Left ventricle myocardium inferior (tissue), 1 donor: ENCODE results near the gene SP140. TPM values are rescaled to one million over a fixed set of nuclear protein-coding genes. Genes with fewer than 3 reads are reported as not detected.
"Not testable (repeated sequence)": the region's sequence is repeated elsewhere in the genome, so short reads cannot be mapped to it uniquely, and the experiment has no call there.

Experiments used
- DNase-seq: peaks from one replicate; pipeline ENCODE4 v3.0.0-alpha.2; 2020
- H3K27ac ChIP-seq: fragments of 200-600 bp; replicated peaks from 2 replicates; pipeline ENCODE4 v1.8.0; 2021
- H3K27me3 ChIP-seq: fragments of 200-600 bp; 2 replicates; pipeline ENCODE4 v1.8.0; 2021; ENCODE audit warnings: low read depth
- H3K36me3 ChIP-seq: fragments of 200-600 bp; 2 replicates; pipeline ENCODE4 v1.8.0; 2021
- H3K4me1 ChIP-seq: fragments of 200-600 bp; 2 replicates; pipeline ENCODE4 v1.8.0; 2021
- H3K4me3 ChIP-seq: fragments of 200-600 bp; 2 replicates; pipeline ENCODE4 v1.8.0; 2021; ENCODE audit warnings: mild to moderate bottlenecking, moderate library complexity
- H3K9me3 ChIP-seq: fragments of 200-600 bp; replicated peaks from 2 replicates; pipeline ENCODE4 v1.8.0; 2021
- intact Hi-C: fragments of 100-400 bp; cut with micrococcal nuclease; formaldehyde crosslinking; loops from one replicate; pipeline ENCODE4 v1.11.0; 2022
- total RNA-seq: library from RNA; stranded (reverse); fragmentation: NEBNext Ultra II Directional; extraction: Animal tissue kit (Norgen Biotek cat#: 25700); gene quantifications from one replicate; pipeline ENCODE4 v1.2.1, GENCODE V29; 2021
- TF ChIP-seq, protein P1 (sequence below): fragments of 200-600 bp; IDR thresholded peaks from 2 replicates; pipeline ENCODE4 v1.8.0; 2021; ENCODE audit warnings: antibody characterized with exemption, mild to moderate bottlenecking, borderline replicate concordance
- donor health status: DM: no; HTN: yes; CAD: no; lungs with severe emphysema.

Gene SP140
- total RNA-seq, 1 donor from 2014 or later = 1.3 TPM

DNA sequence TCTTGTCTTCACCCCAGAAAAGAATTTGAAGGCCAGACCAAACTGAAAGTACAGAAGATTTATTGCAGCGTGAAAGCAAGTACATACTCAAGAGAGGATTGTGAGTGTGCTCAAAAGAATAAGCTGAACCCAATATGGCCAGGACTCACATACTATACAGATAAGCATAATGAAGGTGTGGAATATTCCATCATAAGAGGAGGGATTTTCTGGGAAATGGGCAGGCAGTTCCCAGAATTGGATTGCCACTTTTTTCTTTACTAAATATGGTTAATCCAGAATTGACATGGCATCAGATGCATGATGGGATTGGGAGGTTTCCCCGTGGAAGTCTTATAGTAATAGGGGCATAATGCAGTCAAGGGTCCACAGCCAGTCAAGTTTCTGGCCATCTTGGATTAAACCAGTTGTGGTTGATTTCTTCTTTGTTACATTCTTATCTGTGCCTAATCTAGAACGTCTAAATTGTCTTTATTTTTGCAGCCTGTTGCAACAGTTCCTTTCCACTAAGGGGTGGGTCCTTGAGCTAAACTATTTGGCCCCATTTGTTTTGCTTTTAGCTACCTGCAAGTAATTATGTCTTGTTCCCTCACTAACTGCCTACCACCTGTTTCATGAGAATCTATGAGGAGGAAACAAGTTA is 110.4 kb downstream of the SP140 start:
- TF ChIP-seq, protein P1, sequence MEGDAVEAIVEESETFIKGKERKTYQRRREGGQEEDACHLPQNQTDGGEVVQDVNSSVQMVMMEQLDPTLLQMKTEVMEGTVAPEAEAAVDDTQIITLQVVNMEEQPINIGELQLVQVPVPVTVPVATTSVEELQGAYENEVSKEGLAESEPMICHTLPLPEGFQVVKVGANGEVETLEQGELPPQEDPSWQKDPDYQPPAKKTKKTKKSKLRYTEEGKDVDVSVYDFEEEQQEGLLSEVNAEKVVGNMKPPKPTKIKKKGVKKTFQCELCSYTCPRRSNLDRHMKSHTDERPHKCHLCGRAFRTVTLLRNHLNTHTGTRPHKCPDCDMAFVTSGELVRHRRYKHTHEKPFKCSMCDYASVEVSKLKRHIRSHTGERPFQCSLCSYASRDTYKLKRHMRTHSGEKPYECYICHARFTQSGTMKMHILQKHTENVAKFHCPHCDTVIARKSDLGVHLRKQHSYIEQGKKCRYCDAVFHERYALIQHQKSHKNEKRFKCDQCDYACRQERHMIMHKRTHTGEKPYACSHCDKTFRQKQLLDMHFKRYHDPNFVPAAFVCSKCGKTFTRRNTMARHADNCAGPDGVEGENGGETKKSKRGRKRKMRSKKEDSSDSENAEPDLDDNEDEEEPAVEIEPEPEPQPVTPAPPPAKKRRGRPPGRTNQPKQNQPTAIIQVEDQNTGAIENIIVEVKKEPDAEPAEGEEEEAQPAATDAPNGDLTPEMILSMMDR = no peak
- intact Hi-C loops = no loop called here
- Histone ChIP-seq H3K4me3 (no peak overlapping the region), H3K36me3 (peaks cover 13% of the 10 kb centered on the region), H3K27ac (no peak overlapping the region), H3K4me1 (no peaks in the 10 kb centered on the region), H3K27me3 (no peaks in the 10 kb centered on the region), H3K9me3 (no peaks in the 10 kb centered on the region)
- DNase-seq = no peak

DNA sequence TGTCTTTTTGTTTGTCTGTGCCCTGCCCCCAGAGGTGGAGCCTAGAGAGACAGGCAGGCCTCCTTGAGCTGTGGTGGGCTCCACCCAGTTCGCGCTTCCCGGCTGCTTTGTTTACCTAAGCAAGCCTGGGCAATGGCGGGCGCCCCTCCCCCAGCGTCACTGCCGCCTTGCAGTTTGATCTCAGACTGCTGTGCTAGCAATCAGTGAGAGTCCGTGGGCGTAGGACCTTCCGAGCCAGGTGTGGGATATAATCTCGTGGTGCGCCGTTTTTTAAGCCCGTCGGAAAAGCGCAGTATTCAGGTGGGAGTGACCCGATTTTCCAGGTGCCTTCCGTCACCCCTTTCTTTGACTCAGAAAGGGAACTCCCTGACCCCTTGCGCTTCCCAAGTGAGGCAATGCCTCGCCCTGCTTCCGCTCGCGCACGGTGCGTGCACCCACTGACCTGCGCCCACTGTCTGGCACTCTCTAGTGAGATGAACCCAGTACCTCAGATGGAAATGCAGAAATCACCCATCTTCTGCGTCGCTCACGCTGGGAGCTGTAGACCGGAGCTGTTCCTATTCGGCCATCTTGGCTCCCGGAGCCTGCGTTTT is 116.5 kb downstream of the SP140 start:
- H3K27ac ChIP-seq, intact Hi-C loops, H3K27me3 ChIP-seq, DNase-seq, H3K4me1 ChIP-seq, H3K4me3 ChIP-seq: not testable (repeated sequence)
- Histone ChIP-seq H3K36me3 (peaks cover 43% of the 10 kb centered on the region), H3K9me3 (peaks cover 45% of the 10 kb centered on the region)

DNA sequence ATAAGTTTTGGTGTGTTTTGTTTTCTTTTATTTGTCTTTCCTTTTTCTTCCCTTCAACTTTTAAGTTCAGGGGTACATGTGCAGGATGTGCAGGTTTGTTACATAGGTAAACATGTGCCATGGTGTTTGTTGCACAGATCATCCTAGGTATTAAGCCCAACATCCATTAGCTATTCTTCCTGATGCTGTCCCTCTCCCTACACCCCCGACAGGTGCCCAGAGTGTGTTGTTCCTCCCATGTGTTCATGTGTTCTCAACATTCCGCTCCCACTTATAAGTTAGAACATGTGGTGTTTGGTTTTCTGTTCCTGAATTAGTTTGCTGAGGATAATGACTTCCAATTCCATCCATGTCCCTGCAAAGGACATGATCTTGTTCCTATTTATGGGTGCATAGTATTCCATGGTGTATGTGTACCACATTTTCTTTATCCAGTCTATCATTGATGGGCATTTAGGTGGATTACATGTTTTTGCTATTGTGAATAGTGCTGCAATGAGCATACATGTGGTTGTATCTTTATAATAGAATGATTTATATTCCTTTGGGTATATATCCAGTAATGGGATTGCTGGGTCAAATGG is 117.6 kb downstream of the SP140 start:
- H3K36me3 ChIP-seq = peaks cover 43% of the 10 kb centered on the region
- H3K27me3 ChIP-seq, intact Hi-C loops, H3K4me1 ChIP-seq, H3K27ac ChIP-seq, DNase-seq, H3K4me3 ChIP-seq: not testable (repeated sequence)
- H3K9me3 ChIP-seq = peaks cover 54% of the 10 kb centered on the region

DNA sequence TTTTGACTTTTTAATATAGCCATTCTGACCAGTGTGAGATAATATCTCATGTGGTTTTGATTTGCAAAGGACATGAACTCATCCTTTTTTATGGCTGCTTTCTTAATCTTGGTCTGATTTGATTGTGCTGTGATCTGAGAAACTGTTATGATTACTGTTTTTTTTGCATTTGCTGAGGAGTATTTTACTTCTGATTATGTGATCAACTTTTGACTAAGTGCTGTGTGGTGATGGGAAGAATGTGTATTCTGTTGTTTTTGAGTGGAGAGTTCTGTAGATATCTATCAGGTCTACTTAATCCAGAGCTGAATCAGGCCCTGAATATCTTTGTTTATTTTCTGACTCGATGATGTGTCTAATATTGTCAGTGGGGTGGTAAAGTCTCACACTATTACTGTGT is 118.2 kb downstream of the SP140 start:
- Histone ChIP-seq H3K4me3 (no peak overlapping the region), H3K9me3 (peaks cover 54% of the 10 kb centered on the region), H3K27ac (no peak overlapping the region), H3K4me1 (no peaks in the 10 kb centered on the region), H3K27me3 (no peaks in the 10 kb centered on the region), H3K36me3 (peaks cover 43% of the 10 kb centered on the region)
- TF ChIP-seq, protein P1 = no peak
- intact Hi-C loops = no loop called here
- DNase-seq = no peak

DNA sequence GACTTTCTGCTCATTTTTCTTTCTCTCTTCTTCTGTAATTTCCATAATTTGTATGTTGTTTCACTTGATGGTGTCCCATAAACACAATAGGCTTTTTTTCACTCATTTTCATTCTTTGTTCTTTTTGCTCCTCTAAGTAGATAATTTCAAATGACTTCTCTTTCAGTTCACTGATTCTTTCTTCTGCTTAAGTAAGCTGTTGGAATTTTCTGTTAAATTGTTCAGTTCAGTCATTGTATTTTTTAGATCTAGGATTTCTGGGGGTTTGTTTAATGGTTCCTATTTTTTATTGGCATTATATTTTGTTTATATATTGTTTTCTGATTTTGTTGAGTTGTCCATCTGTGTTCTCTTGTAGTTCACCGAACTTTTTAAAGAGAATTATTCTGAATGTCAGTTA is 120.9 kb downstream of the SP140 start:
- no peak overlapping the region for H3K27ac ChIP-seq
- no peak overlapping the region for H3K4me3 ChIP-seq
- intact Hi-C loops = no loop called here
- peaks cover 43% of the 10 kb centered on the region for H3K36me3 ChIP-seq
- peaks cover 54% of the 10 kb centered on the region for H3K9me3 ChIP-seq
- H3K27me3 ChIP-seq = no peaks in the 10 kb centered on the region
- TF ChIP-seq, protein P1 = no peak
- no peaks in the 10 kb centered on the region for H3K4me1 ChIP-seq
- no peak for DNase-seq

DNA sequence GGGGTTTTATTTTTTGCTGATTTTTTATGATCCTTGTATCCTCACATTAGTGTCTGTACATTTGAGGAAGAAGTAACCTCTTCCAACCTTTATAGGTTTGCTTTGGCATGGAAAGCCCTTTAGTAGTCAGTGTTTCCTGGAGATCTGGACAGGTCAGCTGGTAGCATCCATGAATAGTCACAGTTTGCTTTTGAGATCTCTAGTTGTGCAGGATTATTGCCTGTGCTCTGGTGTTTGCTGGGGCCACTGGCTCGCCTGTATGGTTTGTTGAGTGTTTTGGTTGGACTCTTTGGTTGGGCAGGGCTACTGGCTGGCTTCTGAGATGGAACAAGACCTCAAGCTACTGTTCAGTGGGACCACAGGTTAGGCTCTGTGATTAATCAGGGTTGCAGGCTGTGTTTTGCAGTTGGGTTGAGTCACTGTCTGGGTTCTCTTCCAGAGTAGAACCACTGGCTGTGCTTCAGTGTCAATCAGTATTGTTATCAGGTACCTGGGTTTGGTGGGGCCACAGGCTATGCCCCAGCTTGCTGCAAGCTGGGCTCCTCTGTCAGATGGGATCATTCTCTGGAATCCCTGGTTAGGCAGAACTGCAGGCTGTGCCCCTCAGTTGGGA is 121.5 kb downstream of the SP140 start:
- H3K27ac ChIP-seq = no peak overlapping the region
- DNase-seq = no peak
- H3K36me3 ChIP-seq = peaks cover 41% of the 10 kb centered on the region
- TF ChIP-seq, protein P1 = no peak
- intact Hi-C loops = no loop called here
- no peaks in the 10 kb centered on the region for H3K4me1 ChIP-seq
- no peak overlapping the region for H3K4me3 ChIP-seq
- H3K27me3 ChIP-seq = no peaks in the 10 kb centered on the region
- peaks cover 54% of the 10 kb centered on the region for H3K9me3 ChIP-seq
